ENCODE data around the gene ACP7. TPM values are rescaled to one million over a fixed set of nuclear protein-coding genes. Genes with fewer than 3 reads are reported as not detected.
"Not testable (repeated sequence)": the region's sequence is repeated elsewhere in the genome, so short reads cannot be mapped to it uniquely, and the experiment has no call there.

Gene ACP7
- total RNA-seq, 1 donor from 2014 or later, result not detected

GRCh38 chr19:39070888-39071287 lies 13.3 kb upstream of the ACP7 start:
- ATAC-seq (no peak), DNase-seq (ENCODE audit: missing footprints) (no peak)
- intact Hi-C loops (cut with DNase I), result no loop called here

- intact Hi-C loops (cut with DNase I), result no loop called here
Observed at GRCh38 chr19:39074205-39074692, 9.9 kb upstream of the ACP7 start.

GRCh38 chr19:39074942-39075341 lies 9.2 kb upstream of the ACP7 start:
- intact Hi-C loops (cut with DNase I), result no loop called here
- DNase-seq (ENCODE audit: missing footprints), result no peak
- no peak for ATAC-seq

More at GRCh38 chr19:39074205-39074692, 9.9 kb upstream of the ACP7 start:
- ATAC-seq (no peak), DNase-seq (ENCODE audit: missing footprints) (no peak)

- no peak for ATAC-seq
- no peak for DNase-seq (ENCODE audit: missing footprints)
- intact Hi-C loops (cut with DNase I), result no loop called here
Observed at GRCh38 chr19:39077323-39077722, 6.8 kb upstream of the ACP7 start.

- DNase-seq (ENCODE audit: missing footprints), result no peak
- intact Hi-C loops (cut with DNase I), result no loop called here
- no peak for ATAC-seq
Observed at GRCh38 chr19:39078436-39079200, 5.5 kb upstream of the ACP7 start.

- intact Hi-C loops (cut with DNase I), result no loop called here
- DNase-seq (ENCODE audit: missing footprints) (no peak), ATAC-seq (no peak)
Observed at GRCh38 chr19:39080431-39080830, 3.7 kb upstream of the ACP7 start.

GRCh38 chr19:39082167-39082566 lies 2.0 kb upstream of the ACP7 start:
- no peak for ATAC-seq
- no peak for DNase-seq (ENCODE audit: missing footprints)
- intact Hi-C loops (cut with DNase I), result no loop called here

- ATAC-seq (no peak), DNase-seq (ENCODE audit: missing footprints) (no peak)
- intact Hi-C loops (cut with DNase I), result no loop called here
Observed at GRCh38 chr19:39082745-39083598, 1.2 kb upstream of the ACP7 start.

- intact Hi-C loops (cut with DNase I), result no loop called here
- ATAC-seq (no peak), DNase-seq (ENCODE audit: missing footprints) (no peak)
Observed at GRCh38 chr19:39083599-39083982, 577 bp upstream of the ACP7 start.

GRCh38 chr19:39084732-39085080 lies 538 bp downstream of the ACP7 start:
- no peak for ATAC-seq
- intact Hi-C loops (cut with DNase I), result no loop called here
- no peak for DNase-seq (ENCODE audit: missing footprints)

- no peak for DNase-seq (ENCODE audit: missing footprints)
- intact Hi-C loops (cut with DNase I), result no loop called here
Observed at GRCh38 chr19:39085392-39085791, 1.2 kb downstream of the ACP7 start.

GRCh38 chr19:39086386-39086785 lies 2.2 kb downstream of the ACP7 start:
- DNase-seq (ENCODE audit: missing footprints), result no peak
- ATAC-seq, result no peak
- intact Hi-C loops (cut with DNase I), result no loop called here

More at GRCh38 chr19:39085392-39085791, 1.2 kb downstream of the ACP7 start:
- ATAC-seq, result no peak

- no peak for ATAC-seq
- intact Hi-C loops (cut with DNase I), result no loop called here
- DNase-seq (ENCODE audit: missing footprints), result no peak
Observed at GRCh38 chr19:39087907-39088686, 3.9 kb downstream of the ACP7 start.

GRCh38 chr19:39090016-39090415 lies 5.8 kb downstream of the ACP7 start:
- DNase-seq (ENCODE audit: missing footprints); intact Hi-C loops (cut with DNase I): not testable (repeated sequence)

GRCh38 chr19:39090881-39091280 lies 6.7 kb downstream of the ACP7 start:
- DNase-seq (ENCODE audit: missing footprints) (no peak), ATAC-seq (no peak)
- intact Hi-C loops (cut with DNase I), result no loop called here

More at GRCh38 chr19:39090016-39090415, 5.8 kb downstream of the ACP7 start:
- ATAC-seq, result not testable (repeated sequence)

- ATAC-seq; DNase-seq (ENCODE audit: missing footprints); intact Hi-C loops (cut with DNase I): not testable (repeated sequence)
Observed at GRCh38 chr19:39095799-39096540, 11.8 kb downstream of the ACP7 start.

- intact Hi-C loops (cut with DNase I), result no loop called here
- ATAC-seq (no peak), DNase-seq (ENCODE audit: missing footprints) (no peak)
Observed at GRCh38 chr19:39097299-39097698, 13.1 kb downstream of the ACP7 start.

- DNase-seq (ENCODE audit: missing footprints) (no peak), ATAC-seq (no peak)
- intact Hi-C loops (cut with DNase I), result no loop called here
Observed at GRCh38 chr19:39097721-39098120, 13.6 kb downstream of the ACP7 start.

Data from Right ventricle myocardium inferior (tissue), 1 donor.